HEK293 (cell line): ENCODE results near the gene MAP3K14.
A peak's percentile ranks its signal among the peaks of the same experiment; 100 is the strongest.

Source experiments
- CTCF ChIA-PET: fragments of 350-600 bp; formaldehyde crosslinking; extraction: SDS; loops from one replicate; lab custom pipeline; 2021; ENCODE audit warnings: antibody characterized with exemption; lab: Yijun Ruan, JAX
- POLR2A ChIA-PET: fragments of 300-600 bp; formaldehyde crosslinking; extraction: SDS; loops from one replicate; lab custom pipeline; 2020; ENCODE audit warnings: antibody characterized with exemption, inconsistent platforms; lab: Yijun Ruan, JAX
- H3K27ac ChIP-seq: fragments of 200-500 bp; sonication (Bioruptor generic); 2 replicates; pipeline ENCODE4 v1.5.1; 2014; ENCODE audit warnings: low read depth, low read length, control low read depth, inconsistent platforms; ENCODE audit errors: extremely low read depth
- H3K36me3 ChIP-seq, 2 experiments: fragments of 200-500 bp in 1 of 2; sonication (Bioruptor generic) in 1 of 2; 1 replicate in 1 of 2; 2 replicates in 1 of 2; pipeline ENCODE4 v1.5.1; 2014 to 2017; ENCODE audit warnings: inconsistent platforms in 2 of 2, low read length in 2 of 2; ENCODE audit not compliant: control insufficient read depth in 2 of 2, insufficient read depth in 1 of 2
- H3K4me1 ChIP-seq: fragments of 200-500 bp; sonication (Bioruptor generic); 2 replicates; pipeline ENCODE4 v1.5.1; 2014; ENCODE audit warnings: mild to moderate bottlenecking, low read length, inconsistent platforms; ENCODE audit not compliant: control insufficient read depth, insufficient read depth
- H3K4me3 ChIP-seq: 2 replicates; pipeline ENCODE4 v1.5.1; 2011; ENCODE audit warnings: low read depth, mild to moderate bottlenecking, control low read depth, low read length, moderate library complexity
- H3K9me3 ChIP-seq: fragments of 200-500 bp; sonication (Bioruptor generic); 2 replicates; pipeline ENCODE4 v1.5.1; 2014; ENCODE audit warnings: low read depth, low read length, inconsistent platforms; ENCODE audit not compliant: control insufficient read depth, insufficient read depth
- KLF8 ChIP-seq: fragments of 450-650 bp; formaldehyde crosslinking; IDR thresholded peaks from 2 replicates; pipeline ENCODE4 v1.5.1; 2016; ENCODE audit warnings: missing biosample characterization, missing genetic modification characterization
- RBAK ChIP-seq: fragments of 450-650 bp; formaldehyde crosslinking; IDR thresholded peaks from 2 replicates; pipeline ENCODE4 v1.5.1; 2016; ENCODE audit warnings: missing biosample characterization, missing genetic modification characterization
- ZBTB21 ChIP-seq: fragments of 450-650 bp; formaldehyde crosslinking; IDR thresholded peaks from 2 replicates; pipeline ENCODE4 v1.5.1; 2017; ENCODE audit warnings: missing biosample characterization, missing genetic modification characterization
- ZFHX2 ChIP-seq: fragments of 450-650 bp; formaldehyde crosslinking; conservative IDR thresholded peaks from 2 replicates; pipeline ENCODE4 v1.5.1; 2016; ENCODE audit warnings: missing biosample characterization, missing genetic modification characterization
- ZIC2 ChIP-seq: fragments of 450-650 bp; formaldehyde crosslinking; IDR thresholded peaks from 2 replicates; pipeline ENCODE4 v1.5.1; 2016; ENCODE audit warnings: missing biosample characterization, missing genetic modification characterization
- ZNF112 ChIP-seq: fragments of 450-650 bp; formaldehyde crosslinking; IDR thresholded peaks from 2 replicates; pipeline ENCODE4 v1.5.0; 2017; ENCODE audit warnings: missing biosample characterization, missing genetic modification characterization
- ZNF138 ChIP-seq: fragments of 450-650 bp; formaldehyde crosslinking; IDR thresholded peaks from 2 replicates; pipeline ENCODE4 v1.5.1; 2016; ENCODE audit warnings: missing biosample characterization, missing genetic modification characterization, borderline replicate concordance
- ZNF169 ChIP-seq: fragments of 450-650 bp; formaldehyde crosslinking; IDR thresholded peaks from 2 replicates; pipeline ENCODE4 v1.5.1; 2016; ENCODE audit warnings: missing biosample characterization, missing genetic modification characterization
- ZNF211 ChIP-seq: fragments of 450-650 bp; formaldehyde crosslinking; IDR thresholded peaks from 2 replicates; pipeline ENCODE4 v1.5.1; 2016; ENCODE audit warnings: low read depth, missing biosample characterization, missing genetic modification characterization
- ZNF239 ChIP-seq: fragments of 450-650 bp; formaldehyde crosslinking; IDR thresholded peaks from 2 replicates; pipeline ENCODE4 v1.5.1; 2016; ENCODE audit warnings: missing biosample characterization, missing genetic modification characterization
- ZNF292 ChIP-seq: fragments of 450-650 bp; formaldehyde crosslinking; IDR thresholded peaks from 2 replicates; pipeline ENCODE4 v1.5.1; 2016; ENCODE audit warnings: low read depth, missing biosample characterization, missing genetic modification characterization, borderline replicate concordance
- ZNF335 ChIP-seq: fragments of 450-650 bp; formaldehyde crosslinking; conservative IDR thresholded peaks from 2 replicates; pipeline ENCODE4 v1.5.1; 2016; ENCODE audit warnings: missing biosample characterization, missing genetic modification characterization
- ZNF341 ChIP-seq: fragments of 450-650 bp; formaldehyde crosslinking; IDR thresholded peaks from 2 replicates; pipeline ENCODE4; 2016; ENCODE audit warnings: low read depth, missing biosample characterization, missing genetic modification characterization
- ZNF37A ChIP-seq: fragments of 450-650 bp; IDR thresholded peaks from 2 replicates; pipeline ENCODE4 v1.5.1; 2018; ENCODE audit warnings: missing biosample characterization, missing genetic modification characterization
- ZNF585B ChIP-seq: fragments of 450-650 bp; formaldehyde crosslinking; IDR thresholded peaks from 2 replicates; pipeline ENCODE4 v1.5.1; 2016; ENCODE audit warnings: missing biosample characterization, missing genetic modification characterization
- ZNF629 ChIP-seq: fragments of 450-650 bp; formaldehyde crosslinking; IDR thresholded peaks from 2 replicates; pipeline ENCODE4 v1.5.1; 2017; ENCODE audit warnings: missing biosample characterization, missing genetic modification characterization
- ZNF843 ChIP-seq: fragments of 450-650 bp; formaldehyde crosslinking; IDR thresholded peaks from 2 replicates; pipeline ENCODE4 v1.5.1; 2016; ENCODE audit warnings: missing biosample characterization, missing genetic modification characterization
- TF ChIP-seq, protein P1 (sequence below): fragments of 450-650 bp; formaldehyde crosslinking; IDR thresholded peaks from 2 replicates; pipeline ENCODE4 v1.5.1; 2016; ENCODE audit warnings: missing biosample characterization, missing genetic modification characterization
- TF ChIP-seq, protein P2 (sequence below): fragments of 450-650 bp; formaldehyde crosslinking; IDR thresholded peaks from 2 replicates; pipeline ENCODE4 v1.5.1; 2016; ENCODE audit warnings: missing biosample characterization, missing genetic modification characterization
- TF ChIP-seq, protein P3 (sequence below): fragments of 450-650 bp; formaldehyde crosslinking; IDR thresholded peaks from 2 replicates; pipeline ENCODE4 v1.5.1; 2016; ENCODE audit warnings: missing biosample characterization, missing genetic modification characterization, borderline replicate concordance
- TF ChIP-seq, protein P4 (sequence below): fragments of 450-650 bp; formaldehyde crosslinking; IDR thresholded peaks from 2 replicates; pipeline ENCODE4 v1.5.1; 2016; ENCODE audit warnings: missing biosample characterization, missing genetic modification characterization

Gene MAP3K14

DNA sequence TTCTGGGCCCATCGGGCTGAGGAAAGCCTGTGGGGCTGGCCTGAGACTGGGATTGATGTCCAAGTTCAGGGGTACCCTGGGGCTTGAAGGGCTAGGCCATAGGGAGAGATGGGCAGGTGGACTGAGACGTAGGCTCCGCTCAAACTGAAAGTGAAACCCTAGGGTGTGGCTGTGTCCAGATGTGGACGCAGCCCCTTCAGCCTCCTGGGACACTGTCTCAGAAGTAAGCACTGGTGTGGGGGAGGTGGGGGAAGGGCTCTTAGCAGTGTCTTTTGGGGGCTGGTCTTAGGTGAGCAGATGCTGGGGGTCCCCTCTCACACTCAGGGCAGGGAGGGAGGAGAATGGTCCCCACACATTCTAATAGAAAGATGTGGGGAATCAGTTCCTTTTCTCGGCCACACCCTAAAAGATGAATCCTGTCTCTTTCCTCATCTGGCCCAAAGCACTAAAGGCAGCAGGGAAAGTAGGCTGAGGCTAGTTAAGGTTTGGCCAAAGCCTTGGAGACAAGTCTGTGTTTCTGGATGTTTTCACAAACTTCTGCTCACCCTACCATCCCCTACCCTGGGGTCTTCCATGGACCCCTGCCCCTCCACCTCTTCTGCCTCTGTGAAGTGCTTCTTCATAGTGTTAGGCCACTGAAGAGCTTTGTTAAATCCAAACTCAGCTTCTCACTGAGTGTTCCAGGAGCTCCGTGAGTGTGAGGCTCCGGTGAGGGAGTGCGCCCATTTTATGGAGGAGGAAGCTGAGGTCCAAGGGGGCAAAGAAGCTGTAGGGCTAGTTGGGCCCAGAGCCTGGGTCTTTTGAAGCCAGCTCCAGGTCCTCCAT is 89.5 kb downstream of the MAP3K14 start:
- ChIA-PET POLR2A (interaction anchor here (0.6 to 0.9 kb wide), 2 partner anchors 79 to 165 kb away, joined by 3 to 10 read pairs; partner anchors contain the start of gene HEXIM1), CTCF (interaction anchor here (0.6 to 11.7 kb wide), 8 partner anchors 8 to 443 kb away, joined by 3 to 192 read pairs (median 4); partner anchors contain the start of gene FMNL1)
- H3K4me1 ChIP-seq: no peaks in the 10 kb centered on the region; the same call in 1 of the 2 replicates
- H3K4me3 ChIP-seq: no peak overlapping the region
- TF ChIP-seq, protein P1, sequence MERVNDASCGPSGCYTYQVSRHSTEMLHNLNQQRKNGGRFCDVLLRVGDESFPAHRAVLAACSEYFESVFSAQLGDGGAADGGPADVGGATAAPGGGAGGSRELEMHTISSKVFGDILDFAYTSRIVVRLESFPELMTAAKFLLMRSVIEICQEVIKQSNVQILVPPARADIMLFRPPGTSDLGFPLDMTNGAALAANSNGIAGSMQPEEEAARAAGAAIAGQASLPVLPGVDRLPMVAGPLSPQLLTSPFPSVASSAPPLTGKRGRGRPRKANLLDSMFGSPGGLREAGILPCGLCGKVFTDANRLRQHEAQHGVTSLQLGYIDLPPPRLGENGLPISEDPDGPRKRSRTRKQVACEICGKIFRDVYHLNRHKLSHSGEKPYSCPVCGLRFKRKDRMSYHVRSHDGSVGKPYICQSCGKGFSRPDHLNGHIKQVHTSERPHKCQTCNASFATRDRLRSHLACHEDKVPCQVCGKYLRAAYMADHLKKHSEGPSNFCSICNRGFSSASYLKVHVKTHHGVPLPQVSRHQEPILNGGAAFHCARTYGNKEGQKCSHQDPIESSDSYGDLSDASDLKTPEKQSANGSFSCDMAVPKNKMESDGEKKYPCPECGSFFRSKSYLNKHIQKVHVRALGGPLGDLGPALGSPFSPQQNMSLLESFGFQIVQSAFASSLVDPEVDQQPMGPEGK (tag by site-specific recombination): 0 out of 2 replicates have a peak, but pooled peaks have one; percentile 6
- TF ChIP-seq ZNF341 (tag by site-specific recombination) (peak; percentile 38; the same call in 1 of the 2 replicates), KLF8 (tag by site-specific recombination) (peak; percentile 38; the same call in 1 of the 2 replicates)
- TF ChIP-seq, protein P2, sequence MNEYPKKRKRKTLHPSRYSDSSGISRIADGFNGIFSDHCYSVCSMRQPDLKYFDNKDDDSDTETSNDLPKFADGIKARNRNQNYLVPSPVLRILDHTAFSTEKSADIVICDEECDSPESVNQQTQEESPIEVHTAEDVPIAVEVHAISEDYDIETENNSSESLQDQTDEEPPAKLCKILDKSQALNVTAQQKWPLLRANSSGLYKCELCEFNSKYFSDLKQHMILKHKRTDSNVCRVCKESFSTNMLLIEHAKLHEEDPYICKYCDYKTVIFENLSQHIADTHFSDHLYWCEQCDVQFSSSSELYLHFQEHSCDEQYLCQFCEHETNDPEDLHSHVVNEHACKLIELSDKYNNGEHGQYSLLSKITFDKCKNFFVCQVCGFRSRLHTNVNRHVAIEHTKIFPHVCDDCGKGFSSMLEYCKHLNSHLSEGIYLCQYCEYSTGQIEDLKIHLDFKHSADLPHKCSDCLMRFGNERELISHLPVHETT (tag by site-specific recombination): no peak
- no peaks in the 10 kb centered on the region for H3K36me3 ChIP-seq
- no peaks in the 10 kb centered on the region for H3K9me3 ChIP-seq
- H3K27ac ChIP-seq: no peak overlapping the region

DNA sequence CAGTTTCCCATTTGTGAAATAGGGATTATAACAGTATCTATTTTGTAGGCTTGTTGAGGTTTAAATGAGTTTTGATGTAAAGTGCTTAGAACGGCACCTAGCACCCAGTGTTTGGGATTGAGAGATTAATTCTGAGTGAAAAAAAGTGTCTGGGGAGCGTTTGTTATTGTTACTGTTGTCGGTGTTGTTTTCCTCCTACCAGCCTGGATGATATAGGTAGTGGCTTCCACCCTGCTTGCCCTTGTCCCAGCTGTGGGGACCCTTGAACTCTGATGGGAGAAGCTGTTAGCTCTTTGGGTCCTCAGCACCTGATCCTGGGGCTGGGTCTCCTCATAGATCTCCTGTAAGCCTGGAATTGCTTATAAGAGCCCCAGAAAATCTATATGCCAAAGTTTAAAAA is 90.2 kb downstream of the MAP3K14 start:
- TF ChIP-seq ZNF585B (tag by site-specific recombination): no peak
- no peak for TF ChIP-seq ZBTB21 (tag by site-specific recombination)
- TF ChIP-seq ZNF37A (tag by site-specific recombination): no peak
- TF ChIP-seq ZNF629 (tag by site-specific recombination): no peak
- TF ChIP-seq ZNF843: no peak
- no peak for TF ChIP-seq RBAK (tag by site-specific recombination)
- H3K36me3 ChIP-seq: no peaks in the 10 kb centered on the region
- ChIA-PET CTCF (interaction anchor here (0.6 to 3.1 kb wide), 7 partner anchors 9 to 444 kb away, joined by 3 to 30 read pairs (median 5); partner anchors contain the start of gene MAP3K14), POLR2A (interaction anchor here (1.6 kb wide), 1 partner anchor 78 kb away, joined by 8 read pairs; the partner anchor contains the start of gene HEXIM1)
- no peak overlapping the region for H3K4me3 ChIP-seq
- H3K9me3 ChIP-seq: no peaks in the 10 kb centered on the region
- no peak overlapping the region for H3K27ac ChIP-seq
- H3K4me1 ChIP-seq: no peaks in the 10 kb centered on the region; the same call in 1 of the 2 replicates

DNA sequence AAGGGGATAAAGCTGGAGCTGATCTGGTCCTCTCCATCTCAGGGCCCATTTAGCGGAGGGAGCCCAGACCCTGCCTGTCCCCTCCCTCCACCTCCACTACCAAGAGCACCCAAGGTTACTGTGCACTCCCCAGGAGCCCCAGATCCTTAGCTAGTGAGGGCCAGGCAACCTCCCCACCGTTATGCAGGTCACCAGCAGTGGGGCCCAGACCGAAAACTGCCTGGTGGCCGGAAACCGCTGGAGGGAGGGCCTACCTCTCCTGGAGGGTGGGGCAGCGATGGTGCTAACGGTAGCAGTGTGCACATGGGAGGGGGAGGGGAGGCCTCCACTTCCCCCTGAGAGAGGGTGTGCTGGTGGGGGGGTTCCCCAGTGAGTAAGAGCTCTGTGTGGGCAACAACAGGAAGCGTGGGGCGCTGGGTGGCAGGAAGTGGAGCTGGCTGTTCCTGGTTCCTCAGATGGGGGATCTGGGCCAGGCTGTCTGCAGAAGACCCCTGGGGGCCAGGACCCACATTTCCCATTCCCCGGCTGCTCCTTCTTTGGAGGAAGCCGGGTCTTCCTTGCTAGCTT is 90.8 kb downstream of the MAP3K14 start:
- H3K4me1 ChIP-seq: no peaks in the 10 kb centered on the region; the same call in 1 of the 2 replicates
- POLR2A ChIA-PET: interaction anchor here (1.6 kb wide), 1 partner anchor 77 kb away, joined by 8 read pairs; the partner anchor contains the start of gene HEXIM1
- TF ChIP-seq, protein P3, sequence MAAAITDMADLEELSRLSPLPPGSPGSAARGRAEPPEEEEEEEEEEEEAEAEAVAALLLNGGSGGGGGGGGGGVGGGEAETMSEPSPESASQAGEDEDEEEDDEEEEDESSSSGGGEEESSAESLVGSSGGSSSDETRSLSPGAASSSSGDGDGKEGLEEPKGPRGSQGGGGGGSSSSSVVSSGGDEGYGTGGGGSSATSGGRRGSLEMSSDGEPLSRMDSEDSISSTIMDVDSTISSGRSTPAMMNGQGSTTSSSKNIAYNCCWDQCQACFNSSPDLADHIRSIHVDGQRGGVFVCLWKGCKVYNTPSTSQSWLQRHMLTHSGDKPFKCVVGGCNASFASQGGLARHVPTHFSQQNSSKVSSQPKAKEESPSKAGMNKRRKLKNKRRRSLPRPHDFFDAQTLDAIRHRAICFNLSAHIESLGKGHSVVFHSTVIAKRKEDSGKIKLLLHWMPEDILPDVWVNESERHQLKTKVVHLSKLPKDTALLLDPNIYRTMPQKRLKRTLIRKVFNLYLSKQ (tag by site-specific recombination): no peak
- TF ChIP-seq, protein P4, sequence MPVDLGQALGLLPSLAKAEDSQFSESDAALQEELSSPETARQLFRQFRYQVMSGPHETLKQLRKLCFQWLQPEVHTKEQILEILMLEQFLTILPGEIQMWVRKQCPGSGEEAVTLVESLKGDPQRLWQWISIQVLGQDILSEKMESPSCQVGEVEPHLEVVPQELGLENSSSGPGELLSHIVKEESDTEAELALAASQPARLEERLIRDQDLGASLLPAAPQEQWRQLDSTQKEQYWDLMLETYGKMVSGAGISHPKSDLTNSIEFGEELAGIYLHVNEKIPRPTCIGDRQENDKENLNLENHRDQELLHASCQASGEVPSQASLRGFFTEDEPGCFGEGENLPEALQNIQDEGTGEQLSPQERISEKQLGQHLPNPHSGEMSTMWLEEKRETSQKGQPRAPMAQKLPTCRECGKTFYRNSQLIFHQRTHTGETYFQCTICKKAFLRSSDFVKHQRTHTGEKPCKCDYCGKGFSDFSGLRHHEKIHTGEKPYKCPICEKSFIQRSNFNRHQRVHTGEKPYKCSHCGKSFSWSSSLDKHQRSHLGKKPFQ (tag by site-specific recombination): no peak
- TF ChIP-seq ZNF292 (tag by site-specific recombination) (no peak), ZNF138 (tag by site-specific recombination) (no peak), ZNF335 (tag by site-specific recombination) (peak; percentile 9; the same call in 1 of the 2 replicates), ZNF211 (tag by site-specific recombination) (no peak), ZIC2 (tag by site-specific recombination) (peak; percentile 30; the same call in 1 of the 2 replicates), ZNF169 (tag by site-specific recombination) (no peak), ZNF112 (tag by site-specific recombination) (no peak), ZFHX2 (tag by site-specific recombination) (peak; percentile 26; the same call in 1 of the 2 replicates), ZNF239 (tag by site-specific recombination) (no peak)

More for the DNA sequence above, 90.8 kb downstream of the MAP3K14 start:
- H3K27ac ChIP-seq: no peak overlapping the region
- no peaks in the 10 kb centered on the region for H3K9me3 ChIP-seq
- no peak overlapping the region for H3K4me3 ChIP-seq
- CTCF ChIA-PET: interaction anchor here (0.8 to 3.1 kb wide), 7 partner anchors 9 to 159 kb away, joined by 3 to 30 read pairs (median 5); partner anchors contain the start of gene MAP3K14
- no peaks in the 10 kb centered on the region for H3K36me3 ChIP-seq
